CD4-positive, alpha-beta T cell (primary cell): ENCODE data around the gene VPS4B. TPM values are rescaled to one million over a fixed set of nuclear protein-coding genes. Genes with fewer than 3 reads are reported as not detected.

Experiments
- ATAC-seq: fragments of 200-7000 bp; cut with Tn5 transposase; one replicate; pipeline ENCODE4 v1.10.0; 2022; ENCODE audit warnings: mild to moderate bottlenecking; ENCODE audit not compliant: poor library complexity
- CTCF ChIA-PET: fragments of 350-600 bp; sonication (Branson Sonifier 250); formaldehyde crosslinking; loops from one replicate; lab custom pipeline; 2021; ENCODE audit warnings: antibody characterized with exemption, inconsistent platforms; lab: Charles Lee
- POLR2A ChIA-PET: fragments of 350-600 bp; sonication (Branson Sonifier 250); formaldehyde crosslinking; loops from one replicate; lab custom pipeline; 2021; ENCODE audit warnings: antibody characterized with exemption, inconsistent platforms; lab: Charles Lee
- DNase-seq, 14 experiments: peaks; one replicate each; pipeline ENCODE4 v3.0.0-alpha.2; 2013 to 2020; ENCODE audit warnings: mixed read lengths in 2 of 14
- H3K27ac ChIP-seq, 2 donors: one replicate each; pipeline versions ENCODE4 v1.5.1 to v1.7.0; 2013; ENCODE audit warnings: low read length in 2 of 2, low read depth in 1 of 2, mild to moderate bottlenecking in 1 of 2
- H3K27me3 ChIP-seq, 2 experiments: 1 replicate in 1 of 2; 2 replicates in 1 of 2; pipeline versions ENCODE4 v1.6.1 to v1.7.0; 2013; ENCODE audit warnings: low read length in 2 of 2, control low read depth in 1 of 2, mild to moderate bottlenecking in 1 of 2, moderate library complexity in 1 of 2; ENCODE audit not compliant: insufficient read depth in 2 of 2, control insufficient read depth in 1 of 2
- H3K36me3 ChIP-seq: one replicate; pipeline ENCODE4 v1.6.1; 2013; ENCODE audit warnings: low read length, control low read depth; ENCODE audit not compliant: insufficient read depth
- H3K4me1 ChIP-seq: one replicate; pipeline ENCODE4 v1.6.1; 2013; ENCODE audit warnings: low read length, control low read depth; ENCODE audit not compliant: insufficient read depth
- H3K4me3 ChIP-seq: one replicate; pipeline ENCODE4 v1.5.1; 2013; ENCODE audit warnings: mild to moderate bottlenecking, low read length, moderate library complexity
- H3K9me3 ChIP-seq, 2 experiments: 1 replicate in 1 of 2; 2 replicates in 1 of 2; pipeline versions ENCODE4 v1.6.1 to v1.7.0; 2013; ENCODE audit warnings: low read length in 2 of 2, mild to moderate bottlenecking in 2 of 2, control low read depth in 1 of 2, moderate library complexity in 1 of 2; ENCODE audit not compliant: control insufficient read depth in 1 of 2, insufficient read depth in 1 of 2
- H3K27ac Mint-ChIP-seq: one replicate; pipeline ENCODE4 v1.8.0; 2020; ENCODE audit warnings: mixed read lengths
- H3K27me3 Mint-ChIP-seq: one replicate; pipeline ENCODE4 v1.8.0; 2021; ENCODE audit warnings: mixed read lengths
- H3K36me3 Mint-ChIP-seq: one replicate; pipeline ENCODE4 v1.8.0; 2021; ENCODE audit warnings: low read depth, mixed read lengths
- H3K4me1 Mint-ChIP-seq: one replicate; pipeline ENCODE4 v1.8.0; 2021; ENCODE audit warnings: low read depth, mixed read lengths
- H3K4me3 Mint-ChIP-seq: one replicate; pipeline ENCODE4 v1.8.0; 2020; ENCODE audit warnings: mild to moderate bottlenecking, mixed read lengths
- H3K9me3 Mint-ChIP-seq: one replicate; pipeline ENCODE4 v1.8.0; 2020; ENCODE audit warnings: mixed read lengths
- CTCF ChIP-seq: fragments of 200-600 bp; IDR thresholded peaks from one replicate; pipeline ENCODE4 v1.8.0; 2022; ENCODE audit warnings: antibody characterized with exemption, mild to moderate bottlenecking
- intact Hi-C, 2 experiments: fragments of 100-400 bp; cut with DNase I in 1 of 2; cut with micrococcal nuclease in 1 of 2; formaldehyde crosslinking; loops; one replicate each; pipeline versions ENCODE4 v1.15.1 to v1.9.0; 2023 to 2025; cut with DNase I, micrococcal nuclease
- total RNA-seq, 174 experiments: library from RNA in 2 of 174; stranded (reverse) in 2 of 174; gene quantifications; one replicate each; pipeline ENCODE4 v1.2.3 and lab custom pipeline; 2021 to 2026

The VPS4B gene
- total RNA-seq, 2 experiments from 2014 or later: 46.0 to 50.8 TPM

GRCh38 chr18:63451799-63452660 lies 29.8 kb upstream of the VPS4B start:
- Mint-ChIP-seq H3K9me3 (no peaks in the 10 kb centered on the region), H3K36me3 (no peaks in the 10 kb centered on the region), H3K4me3 (no peak overlapping the region), H3K27me3 (no peaks in the 10 kb centered on the region), H3K27ac (no peak overlapping the region), H3K4me1 (no peaks in the 10 kb centered on the region)
- TF ChIP-seq CTCF: no peak
- no peaks in the 10 kb centered on the region for H3K9me3 ChIP-seq
- H3K4me1 ChIP-seq: no peaks in the 10 kb centered on the region
- intact Hi-C loops: no loop called here
- H3K27me3 ChIP-seq: no peaks in the 10 kb centered on the region
- CTCF ChIA-PET: no interaction called here
- no peaks in the 10 kb centered on the region for H3K36me3 ChIP-seq
- ATAC-seq (no peak), DNase-seq (no peak)
- H3K27ac ChIP-seq: no peak overlapping the region
- H3K4me3 ChIP-seq: no peak overlapping the region
- POLR2A ChIA-PET: no interaction called here

- H3K36me3 Mint-ChIP-seq: no peaks in the 10 kb centered on the region
- Histone ChIP-seq H3K36me3 (no peaks in the 10 kb centered on the region), H3K27me3 (no peaks in the 10 kb centered on the region), H3K4me1 (no peaks in the 10 kb centered on the region), H3K27ac (no peak overlapping the region), H3K4me3 (no peak overlapping the region), H3K9me3 (no peaks in the 10 kb centered on the region)
- ATAC-seq (no peak), DNase-seq (no peak)
- no peak overlapping the region for H3K4me3 Mint-ChIP-seq
- no peaks in the 10 kb centered on the region for H3K4me1 Mint-ChIP-seq
- no peaks in the 10 kb centered on the region for H3K9me3 Mint-ChIP-seq
- no peak for TF ChIP-seq CTCF
- intact Hi-C loops: no loop called here
- no peak overlapping the region for H3K27ac Mint-ChIP-seq
- ChIA-PET CTCF (no interaction called here), POLR2A (no interaction called here)
- H3K27me3 Mint-ChIP-seq: no peaks in the 10 kb centered on the region
These were observed 27.1 kb upstream of the VPS4B start for GRCh38 chr18:63449426-63449825.

GRCh38 chr18:63447066-63447465 lies 24.8 kb upstream of the VPS4B start:
- no peaks in the 10 kb centered on the region for H3K4me1 ChIP-seq
- ATAC-seq: no peak
- intact Hi-C loops: no loop called here
- Mint-ChIP-seq H3K27me3 (no peaks in the 10 kb centered on the region), H3K36me3 (no peaks in the 10 kb centered on the region), H3K27ac (no peak overlapping the region), H3K4me3 (no peak overlapping the region), H3K9me3 (no peaks in the 10 kb centered on the region), H3K4me1 (no peaks in the 10 kb centered on the region)
- no peak for DNase-seq
- no peak overlapping the region for H3K4me3 ChIP-seq
- ChIA-PET CTCF (interaction anchor here (0.8 to 1.5 kb wide), 2 partner anchors 10 to 130 kb away, joined by 3 read pairs; no protein-coding TSS in a partner anchor), POLR2A (no interaction called here)
- H3K36me3 ChIP-seq: no peaks in the 10 kb centered on the region
- H3K27me3 ChIP-seq: no peaks in the 10 kb centered on the region
- no peaks in the 10 kb centered on the region for H3K9me3 ChIP-seq
- H3K27ac ChIP-seq: no peak overlapping the region
- TF ChIP-seq CTCF: no peak
